ENCODE data around the gene BRAF.

The BRAF gene

GRCh38 chr7:140738280-140738679 lies 186.4 kb downstream of the BRAF start:
- Histone ChIP-seq H3K9me3 (no peaks in the 10 kb centered on the region), H3K27ac (no peak overlapping the region), H3K4me1 (ENCODE audit: control insufficient read depth in 1 of 2, insufficient read depth in 1 of 2, low read depth in 1 of 2, low read length in 1 of 2) (no peaks in the 10 kb centered on the region), H3K27me3 (no peaks in the 10 kb centered on the region), H3K4me3 (ENCODE audit: low read depth in 1 of 2, low read length in 1 of 2) (no peak overlapping the region), H3K36me3 (peaks cover 43% of the 10 kb centered on the region)
- TF ChIP-seq CTCF (IDR thresholded peaks at IDR 0.05) = no peak

- no peaks in the 10 kb centered on the region for H3K4me1 ChIP-seq (ENCODE audit: control insufficient read depth in 1 of 2, insufficient read depth in 1 of 2, low read depth in 1 of 2, low read length in 1 of 2)
- no peaks in the 10 kb centered on the region for H3K9me3 ChIP-seq
- H3K27ac ChIP-seq = no peak overlapping the region
- no peaks in the 10 kb centered on the region for H3K27me3 ChIP-seq
- peaks cover 50% of the 10 kb centered on the region for H3K36me3 ChIP-seq
- no peak overlapping the region for H3K4me3 ChIP-seq (ENCODE audit: low read depth in 1 of 2, low read length in 1 of 2)
- no peak for TF ChIP-seq CTCF (IDR thresholded peaks at IDR 0.05)
Measured at GRCh38 chr7:140734729-140735128, 190.0 kb downstream of the BRAF start.

- Histone ChIP-seq H3K9me3 (no peaks in the 10 kb centered on the region), H3K4me1 (ENCODE audit: control insufficient read depth in 1 of 2, insufficient read depth in 1 of 2, low read depth in 1 of 2, low read length in 1 of 2) (no peaks in the 10 kb centered on the region), H3K27me3 (no peaks in the 10 kb centered on the region), H3K4me3 (ENCODE audit: low read depth in 1 of 2, low read length in 1 of 2) (no peak overlapping the region), H3K27ac (no peak overlapping the region), H3K36me3 (peaks cover 48% of the 10 kb centered on the region)
- TF ChIP-seq CTCF (IDR thresholded peaks at IDR 0.05) = no peak
Measured at GRCh38 chr7:140734096-140734495, 190.6 kb downstream of the BRAF start.

GRCh38 chr7:140732416-140732815 lies 192.3 kb downstream of the BRAF start:
- Histone ChIP-seq H3K36me3 (peaks cover 42% of the 10 kb centered on the region), H3K27me3 (no peaks in the 10 kb centered on the region), H3K4me1 (ENCODE audit: control insufficient read depth in 1 of 2, insufficient read depth in 1 of 2, low read depth in 1 of 2, low read length in 1 of 2) (no peaks in the 10 kb centered on the region), H3K4me3 (ENCODE audit: low read depth in 1 of 2, low read length in 1 of 2) (no peak overlapping the region), H3K9me3 (no peaks in the 10 kb centered on the region), H3K27ac (no peak overlapping the region)
- TF ChIP-seq CTCF (IDR thresholded peaks at IDR 0.05) = no peak

- no peaks in the 10 kb centered on the region for H3K4me1 ChIP-seq (ENCODE audit: control insufficient read depth in 1 of 2, insufficient read depth in 1 of 2, low read depth in 1 of 2, low read length in 1 of 2)
- no peak for TF ChIP-seq CTCF (IDR thresholded peaks at IDR 0.05)
- H3K9me3 ChIP-seq = no peaks in the 10 kb centered on the region
- no peaks in the 10 kb centered on the region for H3K27me3 ChIP-seq
- peaks cover 42% of the 10 kb centered on the region for H3K36me3 ChIP-seq
- H3K27ac ChIP-seq = peak overlapping the region; percentile 4
- no peak overlapping the region for H3K4me3 ChIP-seq (ENCODE audit: low read depth in 1 of 2, low read length in 1 of 2)
Measured at GRCh38 chr7:140726281-140726680, 198.4 kb downstream of the BRAF start.

GRCh38 chr7:140724706-140725105 lies 200.0 kb downstream of the BRAF start:
- H3K36me3 ChIP-seq = peaks cover 42% of the 10 kb centered on the region
- no peak for TF ChIP-seq CTCF (IDR thresholded peaks at IDR 0.05)
- H3K4me1 ChIP-seq (ENCODE audit: control insufficient read depth in 1 of 2, insufficient read depth in 1 of 2, low read depth in 1 of 2, low read length in 1 of 2) = peaks cover 2 to 3% of the 10 kb centered on the region in 2 experiments
- no peak overlapping the region for H3K27ac ChIP-seq
- no peaks in the 10 kb centered on the region for H3K9me3 ChIP-seq
- no peak overlapping the region for H3K4me3 ChIP-seq (ENCODE audit: low read depth in 1 of 2, low read length in 1 of 2)
- H3K27me3 ChIP-seq = no peaks in the 10 kb centered on the region
